Naive thymus-derived CD8-positive, alpha-beta T cell (primary cell): ENCODE data around the gene MBLAC2. TPM values are rescaled to one million over a fixed set of nuclear protein-coding genes. Genes with fewer than 3 reads are reported as not detected.

ENCODE experiments used
- ATAC-seq, 2 donors: fragments of 150-1000 bp; cut with Tn5 transposase in 1 of 2; sonication (Bioruptor Pico), chemical (Tn5 transposase) in 1 of 2; 1 replicate in 1 of 2; 2 replicates in 1 of 2; pipeline ENCODE4 v1.10.0; 2021; ENCODE audit warnings: mild to moderate bottlenecking in 2 of 2, moderate library complexity in 2 of 2
- POLR2A ChIA-PET: fragments of 350-600 bp; sonication (Branson Sonifier 250); formaldehyde crosslinking; loops from one replicate; lab custom pipeline; 2021; ENCODE audit warnings: antibody characterized with exemption; lab: Charles Lee
- DNase-seq, 10 donors: peaks; one replicate each; pipeline versions ENCODE4 v3.0.0 to v3.0.0-alpha.2; 2020 to 2022
- H3K27ac Mint-ChIP-seq, 10 donors: one replicate each; pipeline ENCODE4 v1.8.0; 2020 to 2022; ENCODE audit warnings: mild to moderate bottlenecking in 10 of 10, mixed read lengths in 10 of 10, moderate library complexity in 4 of 10, inconsistent platforms in 1 of 10
- H3K27me3 Mint-ChIP-seq, 5 donors: one replicate each; pipeline ENCODE4 v1.8.0; 2021 to 2022; ENCODE audit warnings: mixed read lengths in 5 of 5
- H3K36me3 Mint-ChIP-seq, 3 donors: one replicate each; pipeline ENCODE4 v1.8.0; 2020 to 2022; ENCODE audit warnings: mixed read lengths in 3 of 3, mild to moderate bottlenecking in 2 of 3, inconsistent platforms in 1 of 3
- H3K4me1 Mint-ChIP-seq, 4 donors: one replicate each; pipeline ENCODE4 v1.8.0; 2021 to 2022; ENCODE audit warnings: mixed read lengths in 4 of 4
- H3K4me3 Mint-ChIP-seq, 10 donors: one replicate each; pipeline ENCODE4 v1.8.0; 2020 to 2022; ENCODE audit warnings: mild to moderate bottlenecking in 10 of 10, mixed read lengths in 10 of 10, moderate library complexity in 6 of 10, inconsistent platforms in 1 of 10
- H3K9me3 Mint-ChIP-seq, 9 donors: one replicate each; pipeline ENCODE4 v1.8.0; 2020 to 2022; ENCODE audit warnings: mixed read lengths in 9 of 9, mild to moderate bottlenecking in 3 of 9, inconsistent platforms in 1 of 9, moderate library complexity in 1 of 9
- polyA plus RNA-seq, 3 donors: library from polyadenylated mRNA; unstranded; fragments of 300-500 nt; fragmentation: Illumina TruSeq; gene quantifications; one replicate each; pipeline ENCODE4 v1.2.3, GENCODE V29; 2021
- total RNA-seq, 8 experiments: library from RNA in 2 of 8; stranded (reverse) in 2 of 8; gene quantifications; one replicate each; pipeline ENCODE4 v1.2.3 and lab custom pipeline; 2021 to 2026

Gene MBLAC2
- total and polyA plus RNA-seq, 5 experiments from 2014 or later: 4.7 to 15.8 (median 5.7) TPM

- DNase-seq (no peak), ATAC-seq (no peak)
- no peaks in the 10 kb centered on the region for H3K9me3 Mint-ChIP-seq
- peaks cover 2 to 8% (median 6%) of the 10 kb centered on the region in 4 donors for H3K4me1 Mint-ChIP-seq
- no peaks in the 10 kb centered on the region for H3K36me3 Mint-ChIP-seq
- no peak overlapping the region for H3K4me3 Mint-ChIP-seq
- H3K27me3 Mint-ChIP-seq: peaks cover 0 to 7% (median 0%) of the 10 kb centered on the region in 5 donors
- POLR2A ChIA-PET: interaction anchor here (1.2 kb wide), 1 partner anchor 92 kb away, joined by 4 read pairs; the partner anchor contains the start of gene LYSMD3
- H3K27ac Mint-ChIP-seq: peak overlapping the region in 1 of 10 donors; percentile 21
Observed at GRCh38 chr5:90438100-90438499, 36.5 kb downstream of the MBLAC2 start.

GRCh38 chr5:90437663-90438062 lies 36.9 kb downstream of the MBLAC2 start:
- no peak for DNase-seq
- no peak for ATAC-seq
- Mint-ChIP-seq H3K27me3 (peaks cover 0 to 7% (median 0%) of the 10 kb centered on the region in 5 donors), H3K4me3 (no peak overlapping the region), H3K27ac (no peak overlapping the region), H3K36me3 (no peaks in the 10 kb centered on the region), H3K9me3 (no peaks in the 10 kb centered on the region), H3K4me1 (peaks cover 2 to 8% (median 6%) of the 10 kb centered on the region in 4 donors)
- POLR2A ChIA-PET: interaction anchor here (1.2 kb wide), 1 partner anchor 92 kb away, joined by 4 read pairs; the partner anchor contains the start of gene LYSMD3

- H3K27ac Mint-ChIP-seq: no peak overlapping the region
- H3K4me3 Mint-ChIP-seq: no peak overlapping the region
- peak; percentile 70 to 71 for ATAC-seq
- POLR2A ChIA-PET: no interaction called here
- no peaks in the 10 kb centered on the region for H3K4me1 Mint-ChIP-seq
- no peaks in the 10 kb centered on the region for H3K36me3 Mint-ChIP-seq
- peak; percentile 23 to 72 (median 48) for DNase-seq
- H3K27me3 Mint-ChIP-seq: peaks cover 0 to 9% (median 0%) of the 10 kb centered on the region in 5 donors
- no peaks in the 10 kb centered on the region for H3K9me3 Mint-ChIP-seq
Observed at GRCh38 chr5:90434116-90434714, 40.4 kb downstream of the MBLAC2 start.

- DNase-seq: no peak
- Mint-ChIP-seq H3K27me3 (peaks cover 7 to 25% (median 16%) of the 10 kb centered on the region in 5 donors), H3K36me3 (peaks cover 0 to 2% (median 0%) of the 10 kb centered on the region in 3 donors), H3K9me3 (no peaks in the 10 kb centered on the region), H3K4me1 (no peaks in the 10 kb centered on the region), H3K27ac (no peak overlapping the region), H3K4me3 (no peak overlapping the region)
- POLR2A ChIA-PET: no interaction called here
- no peak for ATAC-seq
Observed at GRCh38 chr5:90424245-90424644, 50.3 kb downstream of the MBLAC2 start.

- Mint-ChIP-seq H3K9me3 (no peaks in the 10 kb centered on the region), H3K4me1 (no peaks in the 10 kb centered on the region), H3K27ac (no peak overlapping the region), H3K4me3 (no peak overlapping the region), H3K36me3 (peaks cover 0 to 4% (median 0%) of the 10 kb centered on the region in 3 donors), H3K27me3 (peaks cover 8 to 36% (median 20%) of the 10 kb centered on the region in 5 donors)
- POLR2A ChIA-PET: interaction anchor here (0.6 kb wide), 1 partner anchor 961 kb away, joined by 3 read pairs; no protein-coding TSS in a partner anchor
- DNase-seq (no peak), ATAC-seq (no peak)
Observed at GRCh38 chr5:90421136-90421535, 53.4 kb downstream of the MBLAC2 start.

- POLR2A ChIA-PET: no interaction called here
- H3K27ac Mint-ChIP-seq: no peak overlapping the region
- ATAC-seq (no peak), DNase-seq (no peak)
- H3K36me3 Mint-ChIP-seq: peaks cover 0 to 4% (median 3%) of the 10 kb centered on the region in 3 donors
- no peak overlapping the region for H3K4me3 Mint-ChIP-seq
- H3K4me1 Mint-ChIP-seq: no peaks in the 10 kb centered on the region
- no peaks in the 10 kb centered on the region for H3K9me3 Mint-ChIP-seq
- H3K27me3 Mint-ChIP-seq: peaks cover 5 to 36% (median 18%) of the 10 kb centered on the region in 5 donors
Observed at GRCh38 chr5:90418214-90418613, 56.4 kb downstream of the MBLAC2 start.

- POLR2A ChIA-PET: interaction anchor here (0.6 to 3.7 kb wide), 10 partner anchors 11 to 973 kb away, joined by 3 to 69 read pairs (median 6); partner anchors contain the start of genes ARRDC3, LYSMD3, MBLAC2 and POLR3G
- H3K9me3 Mint-ChIP-seq: no peaks in the 10 kb centered on the region
- no peak overlapping the region for H3K27ac Mint-ChIP-seq
- H3K4me1 Mint-ChIP-seq: peaks cover 5 to 22% (median 15%) of the 10 kb centered on the region in 4 donors
- H3K4me3 Mint-ChIP-seq: no peak overlapping the region
- no peaks in the 10 kb centered on the region for H3K27me3 Mint-ChIP-seq
- ATAC-seq (no peak), DNase-seq (no peak)
- peaks cover 3 to 17% (median 6%) of the 10 kb centered on the region in 3 donors for H3K36me3 Mint-ChIP-seq
Observed at GRCh38 chr5:90410178-90410762, 64.3 kb downstream of the MBLAC2 start.

- POLR2A ChIA-PET: interaction anchor here (0.6 to 3.7 kb wide), 11 partner anchors 10 to 1012 kb away, joined by 3 to 69 read pairs (median 6); partner anchors contain the start of genes ARRDC3, LYSMD3, MBLAC2 and POLR3G
- no peaks in the 10 kb centered on the region for H3K9me3 Mint-ChIP-seq
- ATAC-seq (peak; percentile 92 to 93), DNase-seq (peak; percentile 77 to 96 (median 90))
- H3K27ac Mint-ChIP-seq: no peak within 1 kb of the TSS
- no peak within 1 kb of the TSS for H3K4me3 Mint-ChIP-seq
- H3K27me3 Mint-ChIP-seq: no peaks in the 10 kb centered on the region
- H3K4me1 Mint-ChIP-seq: peaks cover 8 to 26% (median 17%) of the 10 kb centered on the region in 4 donors
- H3K36me3 Mint-ChIP-seq: peaks cover 0 to 22% (median 11%) of the 10 kb centered on the region in 3 donors
Observed at GRCh38 chr5:90409318-90410177, 65.0 kb downstream of the MBLAC2 start, which contains the start of gene CETN3. CETN3 (minus strand) TSS chr5:90409756; CDS start chr5:90409661, 95 bp downstream.

GRCh38 chr5:90408571-90409317 lies 65.8 kb downstream of the MBLAC2 start:
- no peak overlapping the region for H3K4me3 Mint-ChIP-seq
- peak in 2 of 10 donors; percentile 2 to 4 for DNase-seq
- POLR2A ChIA-PET: interaction anchor here (0.6 to 3.7 kb wide), 6 partner anchors 57 to 1013 kb away, joined by 3 to 69 read pairs (median 22); partner anchors contain the start of genes ARRDC3, LYSMD3, MBLAC2 and POLR3G

More at GRCh38 chr5:90408571-90409317, 65.8 kb downstream of the MBLAC2 start:
- peaks cover 0 to 28% (median 11%) of the 10 kb centered on the region in 3 donors for H3K36me3 Mint-ChIP-seq
- no peak for ATAC-seq
- H3K4me1 Mint-ChIP-seq: peaks cover 8 to 26% (median 17%) of the 10 kb centered on the region in 4 donors
- H3K9me3 Mint-ChIP-seq: no peaks in the 10 kb centered on the region
- no peak overlapping the region for H3K27ac Mint-ChIP-seq
- H3K27me3 Mint-ChIP-seq: no peaks in the 10 kb centered on the region
